Thoracic aorta (tissue), 2 donors: ENCODE data around the gene SMIM14. TPM values are rescaled to one million over a fixed set of nuclear protein-coding genes. Genes with fewer than 3 reads are reported as not detected.

Experiments
- ATAC-seq: fragments of 150-250 bp; one replicate; pipeline ENCODE4 v1.8.0; 2017; ENCODE audit warnings: low read depth; ENCODE audit not compliant: insufficient number of reproducible peaks, low FRiP score
- DNase-seq: peaks from one replicate; pipeline ENCODE4 v3.0.0-alpha.2; 2020; ENCODE audit warnings: low spot score
- H3K27ac ChIP-seq, 2 donors: fragments of 200-600 bp; sonication (generic); 1 replicate in 1 of 2; 2 replicates in 1 of 2; pipeline ENCODE4 v1.5.1; 2016; ENCODE audit warnings: mild to moderate bottlenecking in 2 of 2, moderate library complexity in 2 of 2
- H3K27me3 ChIP-seq: fragments of 200-600 bp; sonication (generic); replicated peaks from 2 replicates; pipeline ENCODE4 v1.6.0; 2016; ENCODE audit warnings: mild to moderate bottlenecking; ENCODE audit not compliant: insufficient read depth
- H3K36me3 ChIP-seq: fragments of 200-600 bp; sonication (generic); one replicate; pipeline ENCODE4 v1.5.1; 2016
- H3K4me1 ChIP-seq, 2 donors: fragments of 200-600 bp; sonication (generic); 1 replicate in 1 of 2; 2 replicates in 1 of 2; pipeline versions ENCODE4 v1.5.1 to v1.6.0; 2016; ENCODE audit warnings: low read depth in 2 of 2, mild to moderate bottlenecking in 1 of 2; ENCODE audit not compliant: control insufficient read depth in 1 of 2
- H3K4me3 ChIP-seq: fragments of 200-600 bp; sonication (generic); 2 replicates; pipeline ENCODE4 v1.5.1; 2016; ENCODE audit warnings: mild to moderate bottlenecking
- H3K9me3 ChIP-seq: fragments of 200-600 bp; sonication (generic); 2 replicates; pipeline ENCODE4 v1.5.1; 2016
- CTCF ChIP-seq: fragments of 200-600 bp; sonication (generic); IDR thresholded peaks from one replicate; pipeline ENCODE4 v1.5.1; 2019; ENCODE audit warnings: antibody characterized with exemption
- total RNA-seq, 2 donors: library from RNA; depleted of rRNA; stranded (reverse); fragments of >200 nt; gene quantifications; one replicate each; pipeline versions ENCODE4 v1.1.0 to v1.2.3, GENCODE V29; 2016

The SMIM14 gene
- total RNA-seq, 2 donors from 2014 or later, result 41.0 to 58.1 TPM

DNA sequence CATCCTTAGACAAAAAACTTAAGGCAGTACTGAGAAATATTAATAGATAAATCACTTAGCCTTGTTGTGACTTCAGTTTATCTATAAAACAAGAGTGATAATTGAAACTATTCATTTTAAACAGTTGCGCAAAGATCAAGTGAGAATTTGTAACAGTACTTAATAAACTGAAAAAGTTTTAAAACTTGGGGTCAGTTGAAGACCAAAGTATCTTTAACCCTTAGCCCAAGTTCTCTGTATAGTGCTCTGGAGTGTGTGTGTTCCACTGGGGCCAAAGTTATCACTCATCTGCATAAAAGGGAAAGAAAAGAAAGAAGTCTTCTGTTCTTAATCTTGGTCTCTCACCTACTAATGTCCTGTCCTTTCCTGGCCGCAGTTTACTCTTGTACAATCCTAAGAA is 11.3 kb downstream of the SMIM14 start:
- H3K36me3 ChIP-seq, result no peaks in the 10 kb centered on the region
- H3K9me3 ChIP-seq, result no peaks in the 10 kb centered on the region
- no peaks in the 10 kb centered on the region for H3K27me3 ChIP-seq
- ATAC-seq (no peak), DNase-seq (no peak)
- peaks cover 15 to 18% of the 10 kb centered on the region in 2 donors for H3K4me1 ChIP-seq
- no peak overlapping the region for H3K27ac ChIP-seq
- TF ChIP-seq CTCF, result no peak
- H3K4me3 ChIP-seq, result no peak overlapping the region

GRCh38 chr4:39626913-39627312 is 11.8 kb downstream of the SMIM14 start:
- Histone ChIP-seq H3K27ac (no peak overlapping the region), H3K9me3 (no peaks in the 10 kb centered on the region), H3K36me3 (no peaks in the 10 kb centered on the region), H3K4me1 (peaks cover 20 to 23% of the 10 kb centered on the region in 2 donors), H3K27me3 (no peaks in the 10 kb centered on the region), H3K4me3 (no peak overlapping the region)
- ATAC-seq (no peak), DNase-seq (no peak)
- no peak for TF ChIP-seq CTCF

- no peaks in the 10 kb centered on the region for H3K27me3 ChIP-seq
- no peaks in the 10 kb centered on the region for H3K36me3 ChIP-seq
- DNase-seq (no peak), ATAC-seq (no peak)
- H3K4me3 ChIP-seq, result no peak overlapping the region
- TF ChIP-seq CTCF, result no peak
- H3K27ac ChIP-seq, result no peak overlapping the region
- peaks cover 26 to 30% of the 10 kb centered on the region in 2 donors for H3K4me1 ChIP-seq
- H3K9me3 ChIP-seq, result no peaks in the 10 kb centered on the region
These were observed 12.4 kb downstream of the SMIM14 start for GRCh38 chr4:39626261-39626660.

GRCh38 chr4:39621582-39621981 is 17.1 kb downstream of the SMIM14 start:
- H3K27ac ChIP-seq, result peak overlapping the region; percentile 40 to 83
- H3K9me3 ChIP-seq, result no peaks in the 10 kb centered on the region
- TF ChIP-seq CTCF, result no peak
- no peaks in the 10 kb centered on the region for H3K36me3 ChIP-seq
- peaks cover 43 to 67% of the 10 kb centered on the region in 2 donors for H3K4me1 ChIP-seq
- H3K27me3 ChIP-seq, result no peaks in the 10 kb centered on the region
- DNase-seq, result peak; percentile 21
- H3K4me3 ChIP-seq, result peak overlapping the region; percentile 24
- no peak for ATAC-seq

- Histone ChIP-seq H3K27ac (peak overlapping the region; percentile 40 to 83), H3K4me3 (peak overlapping the region; percentile 24), H3K27me3 (no peaks in the 10 kb centered on the region), H3K4me1 (peaks cover 47 to 75% of the 10 kb centered on the region in 2 donors), H3K36me3 (no peaks in the 10 kb centered on the region), H3K9me3 (no peaks in the 10 kb centered on the region)
- DNase-seq, result no peak
- no peak for ATAC-seq
- TF ChIP-seq CTCF, result no peak
These were observed 17.9 kb downstream of the SMIM14 start for GRCh38 chr4:39620551-39621313.
